ENCODE results near the gene PIP5K1C.

DNA sequence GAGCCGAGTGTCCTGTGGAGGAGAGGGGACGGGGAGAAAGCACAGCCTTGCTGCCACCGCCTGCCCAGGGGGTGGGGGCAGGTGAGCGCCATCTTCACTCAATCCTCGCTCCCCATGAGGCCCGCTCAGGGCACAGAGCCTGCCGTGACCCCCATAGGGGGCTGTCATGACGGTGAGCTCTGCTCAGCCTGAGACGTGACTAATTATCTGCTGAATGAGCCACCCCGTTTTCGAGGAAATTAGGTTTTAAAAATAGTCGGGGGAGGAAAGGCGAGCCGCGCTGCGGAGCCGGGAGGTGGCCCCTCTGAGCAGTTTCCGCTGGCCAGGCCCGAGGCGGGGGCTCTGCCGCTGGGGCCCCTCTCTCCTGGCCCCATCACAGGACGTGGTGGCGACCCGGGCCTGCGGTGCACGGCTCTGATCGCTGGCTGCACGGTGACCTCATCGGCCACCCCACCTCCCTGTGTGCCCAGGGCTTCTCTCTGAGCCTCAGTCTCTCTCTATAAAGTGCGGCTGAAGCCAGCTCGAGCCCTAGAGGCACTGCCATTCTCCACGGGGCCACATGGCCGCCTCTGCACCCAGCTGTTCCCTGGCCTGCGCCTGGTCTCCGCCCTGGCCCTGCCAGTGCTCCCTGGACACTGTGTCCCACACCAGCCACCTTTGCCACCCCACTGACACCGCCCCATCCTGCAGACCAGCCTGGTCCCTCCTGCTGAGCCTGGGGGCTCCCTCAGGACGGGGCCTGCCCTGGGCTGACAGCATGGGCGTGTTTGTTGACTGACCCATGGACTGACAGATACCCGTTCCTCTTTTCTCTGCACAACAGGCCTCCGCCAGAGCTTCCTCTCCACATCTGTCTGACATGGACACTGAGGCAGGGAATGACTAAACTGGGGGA is 28.3 kb downstream of the PIP5K1C start:
- TF ChIP-seq POLR2A (IDR thresholded peaks at IDR 0.05): no peak
- no peak for TF ChIP-seq POLR2AphosphoS5 (IDR thresholded peaks at IDR 0.05)

All from breast epithelium (tissue), 3 donors.